Activated CD4-positive, alpha-beta T cell treated with anti-CD3 and anti-CD28 coated beads, Interleukin-2, amount 10 ng/mL, durations not matched to agents 7 days and 5 days (primary cell): ENCODE results near the gene CRTC3. TPM values are rescaled to one million over a fixed set of nuclear protein-coding genes. Genes with fewer than 3 reads are reported as not detected.
"Not testable (repeated sequence)": the region's sequence is repeated elsewhere in the genome, so short reads cannot be mapped to it uniquely, and the experiment has no call there.

ENCODE experiments used
- CTCF ChIA-PET: fragments of 350-600 bp; sonication (Branson Sonifier 250); formaldehyde crosslinking; loops from one replicate; lab custom pipeline; 2021; ENCODE audit warnings: antibody characterized with exemption; lab: Charles Lee
- POLR2A ChIA-PET: fragments of 350-600 bp; sonication (Branson Sonifier 250); formaldehyde crosslinking; loops from one replicate; lab custom pipeline; 2021; ENCODE audit warnings: antibody characterized with exemption; lab: Charles Lee
- DNase-seq: peaks from one replicate; pipeline ENCODE4 v3.0.0-alpha.2; 2020
- H3K27ac Mint-ChIP-seq: one replicate; pipeline ENCODE4 v1.8.0; 2021; ENCODE audit warnings: mild to moderate bottlenecking, moderate library complexity, mixed read lengths
- H3K27me3 Mint-ChIP-seq: one replicate; pipeline ENCODE4 v1.8.0; 2021; ENCODE audit warnings: mixed read lengths
- H3K36me3 Mint-ChIP-seq: one replicate; pipeline ENCODE4 v1.8.0; 2021; ENCODE audit warnings: low read depth, mixed read lengths
- H3K4me1 Mint-ChIP-seq: one replicate; pipeline ENCODE4 v1.8.0; 2021; ENCODE audit warnings: mixed read lengths
- H3K4me3 Mint-ChIP-seq: one replicate; pipeline ENCODE4 v1.8.0; 2021; ENCODE audit warnings: mild to moderate bottlenecking, moderate library complexity, mixed read lengths
- H3K9me3 Mint-ChIP-seq: one replicate; pipeline ENCODE4 v1.8.0; 2021; ENCODE audit warnings: mixed read lengths
- total RNA-seq, 2 experiments: library from RNA; stranded (reverse); gene quantifications; one replicate each; pipeline ENCODE4 v1.2.3, GENCODE V29; 2021

The CRTC3 gene
- total RNA-seq, 2 experiments from 2014 or later, result 85.1 to 90.7 TPM

DNA sequence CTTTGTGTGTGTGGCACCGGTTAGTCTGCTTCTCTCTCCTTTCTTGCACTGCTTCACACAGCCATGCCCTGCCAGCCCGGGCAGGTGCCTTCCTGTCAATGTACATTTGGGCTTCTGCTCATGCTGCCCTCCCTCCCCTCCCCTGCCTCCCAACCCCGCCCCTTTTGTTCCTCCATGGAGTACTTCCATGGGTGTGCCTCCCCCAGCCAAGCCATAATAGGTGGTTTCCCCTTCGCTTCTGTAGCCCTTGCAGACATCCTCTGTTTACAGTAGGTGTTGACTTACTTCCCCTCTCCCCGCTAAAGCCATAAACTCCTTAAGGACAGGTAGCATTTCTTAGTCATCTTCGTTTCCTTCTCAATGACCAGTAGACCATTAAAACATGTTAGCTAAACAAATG lies 31.8 kb upstream of the CRTC3 start:
- Mint-ChIP-seq H3K27ac (no peak overlapping the region), H3K27me3 (no peaks in the 10 kb centered on the region)
- CTCF ChIA-PET, result interaction anchor here (0.8 to 2.1 kb wide), 4 partner anchors 12 to 437 kb away, joined by 3 to 6 read pairs (median 3); partner anchors contain the start of gene UNC45A

GRCh38 chr15:90500171-90500570 lies 29.6 kb upstream of the CRTC3 start:
- no peak for DNase-seq
- Mint-ChIP-seq H3K27ac (peak overlapping the region; percentile 7), H3K9me3 (no peaks in the 10 kb centered on the region), H3K36me3 (peaks cover 55% of the 10 kb centered on the region), H3K4me1 (peaks cover 5% of the 10 kb centered on the region), H3K4me3 (no peak overlapping the region), H3K27me3 (no peaks in the 10 kb centered on the region)
- POLR2A ChIA-PET, result no interaction called here
- CTCF ChIA-PET, result interaction anchor here (0.9 to 2.3 kb wide), 6 partner anchors 9 to 199 kb away, joined by 3 to 8 read pairs (median 4); no protein-coding TSS in a partner anchor

More for the DNA sequence above, 31.8 kb upstream of the CRTC3 start:
- POLR2A ChIA-PET, result no interaction called here
- Mint-ChIP-seq H3K4me1 (peaks cover 18% of the 10 kb centered on the region), H3K9me3 (no peaks in the 10 kb centered on the region), H3K36me3 (peaks cover 69% of the 10 kb centered on the region), H3K4me3 (no peak overlapping the region)
- DNase-seq, result no peak

GRCh38 chr15:90501898-90502297 lies 27.8 kb upstream of the CRTC3 start:
- DNase-seq, result no peak
- ChIA-PET POLR2A (no interaction called here), CTCF (interaction anchor here (0.6 to 2.3 kb wide), 3 partner anchors 11 to 182 kb away, joined by 3 to 8 read pairs (median 3); no protein-coding TSS in a partner anchor)
- no peak overlapping the region for H3K27ac Mint-ChIP-seq
- H3K9me3 Mint-ChIP-seq, result no peaks in the 10 kb centered on the region
- no peak overlapping the region for H3K4me3 Mint-ChIP-seq
- H3K4me1 Mint-ChIP-seq, result peaks cover 5% of the 10 kb centered on the region
- peaks cover 43% of the 10 kb centered on the region for H3K36me3 Mint-ChIP-seq
- H3K27me3 Mint-ChIP-seq, result no peaks in the 10 kb centered on the region

DNA sequence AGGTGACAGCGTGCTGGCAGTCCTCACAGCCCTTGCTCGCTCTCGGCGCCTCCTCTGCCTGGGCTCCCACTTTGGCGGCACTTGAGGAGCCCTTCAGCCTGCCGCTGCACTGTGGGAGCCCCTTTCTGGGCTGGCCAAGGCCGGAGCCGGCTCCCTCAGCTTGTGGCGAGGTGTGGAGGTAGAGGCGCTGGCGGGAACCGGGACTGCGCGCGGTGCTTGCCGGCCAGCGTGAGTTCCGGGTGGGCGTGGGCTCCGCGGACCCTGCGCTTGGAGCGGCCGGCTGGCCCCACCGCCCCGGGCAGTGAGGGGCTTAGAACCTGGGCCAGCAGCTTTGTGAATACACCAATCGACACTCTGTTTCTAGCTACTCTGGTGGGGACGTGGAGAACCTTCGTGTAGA lies 18.9 kb upstream of the CRTC3 start:
- H3K36me3 Mint-ChIP-seq, result peaks cover 10% of the 10 kb centered on the region
- H3K4me1 Mint-ChIP-seq, H3K4me3 Mint-ChIP-seq, DNase-seq, H3K27me3 Mint-ChIP-seq, POLR2A ChIA-PET: not testable (repeated sequence)
- peak overlapping the region; percentile 60 for H3K27ac Mint-ChIP-seq
- H3K9me3 Mint-ChIP-seq, result peaks cover 15% of the 10 kb centered on the region
- CTCF ChIA-PET, result interaction anchor here (1.4 to 2.0 kb wide), 3 partner anchors 8 to 20 kb away, joined by 3 to 7 read pairs (median 5); partner anchors contain the start of gene CRTC3

GRCh38 chr15:90511211-90511618 lies 18.5 kb upstream of the CRTC3 start:
- H3K4me1 Mint-ChIP-seq, POLR2A ChIA-PET, H3K27me3 Mint-ChIP-seq: not testable (repeated sequence)
- Mint-ChIP-seq H3K36me3 (peaks cover 10% of the 10 kb centered on the region), H3K27ac (peak overlapping the region; percentile 60), H3K4me3 (peak overlapping the region; percentile 3), H3K9me3 (peaks cover 15% of the 10 kb centered on the region)
- CTCF ChIA-PET, result interaction anchor here (1.2 to 1.9 kb wide), 2 partner anchors 11 to 19 kb away, joined by 3 to 5 read pairs; partner anchors contain the start of gene CRTC3
- DNase-seq, result peak; percentile 12

- Mint-ChIP-seq H3K27me3 (no peaks in the 10 kb centered on the region), H3K36me3 (peaks cover 10% of the 10 kb centered on the region), H3K4me1 (peaks cover 8% of the 10 kb centered on the region), H3K4me3 (no peak overlapping the region), H3K27ac (no peak overlapping the region), H3K9me3 (peaks cover 15% of the 10 kb centered on the region)
- ChIA-PET CTCF (interaction anchor here (0.7 to 1.9 kb wide), 5 partner anchors 12 to 193 kb away, joined by 3 to 7 read pairs (median 4); partner anchors contain the start of gene CRTC3), POLR2A (no interaction called here)
- DNase-seq, result no peak
Measured at GRCh38 chr15:90512276-90512675, 17.4 kb upstream of the CRTC3 start.

DNA sequence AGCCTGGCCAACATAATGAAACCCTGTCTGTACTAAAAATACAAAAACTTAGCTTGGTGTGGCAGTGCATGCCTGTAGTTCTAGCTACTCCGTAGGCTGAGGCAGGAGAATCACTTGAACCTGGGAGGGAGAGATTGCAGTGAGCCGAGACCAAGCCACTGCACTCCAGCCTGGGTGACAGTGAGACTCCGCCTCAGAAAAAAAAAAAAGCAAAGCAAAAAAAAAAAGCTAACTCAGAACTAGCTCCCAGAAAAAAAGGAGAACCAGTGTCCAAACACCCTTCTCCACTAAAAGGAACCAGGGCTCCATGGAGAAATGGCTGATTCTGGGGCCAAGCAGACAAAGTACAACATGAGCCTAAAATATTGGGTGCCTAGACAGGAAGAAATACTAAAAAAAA lies 16.7 kb upstream of the CRTC3 start:
- H3K27me3 Mint-ChIP-seq, result no peaks in the 10 kb centered on the region
- H3K4me3 Mint-ChIP-seq, result no peak overlapping the region
- no peak overlapping the region for H3K27ac Mint-ChIP-seq
- H3K36me3 Mint-ChIP-seq, result peaks cover 10% of the 10 kb centered on the region
- ChIA-PET CTCF (interaction anchor here (1.1 to 1.2 kb wide), 2 partner anchors 12 to 31 kb away, joined by 3 read pairs; no protein-coding TSS in a partner anchor), POLR2A (no interaction called here)
- H3K4me1 Mint-ChIP-seq, result peaks cover 8% of the 10 kb centered on the region
- DNase-seq, result no peak
- H3K9me3 Mint-ChIP-seq, result peaks cover 15% of the 10 kb centered on the region

DNA sequence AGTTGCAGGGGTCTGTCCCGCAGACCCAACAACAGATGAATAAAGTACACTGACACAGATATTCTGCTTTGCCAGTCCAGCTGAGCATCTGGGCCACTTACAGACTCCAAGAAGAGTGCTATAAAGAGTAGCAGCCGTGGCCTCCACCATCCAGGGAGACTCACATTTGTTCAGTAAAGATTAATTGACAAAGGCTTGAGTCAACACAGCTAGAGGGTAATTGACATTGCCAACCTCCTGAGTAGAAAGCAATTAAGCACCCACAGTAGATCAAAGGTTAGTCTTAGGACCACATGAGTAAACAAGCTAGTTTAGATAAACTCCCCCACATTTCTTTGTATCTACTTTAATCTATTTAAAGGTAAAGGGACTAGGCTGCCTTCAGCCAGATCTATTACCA lies 16.3 kb upstream of the CRTC3 start:
- ChIA-PET POLR2A (no interaction called here), CTCF (interaction anchor here (1.1 to 1.2 kb wide), 2 partner anchors 12 to 30 kb away, joined by 3 read pairs; no protein-coding TSS in a partner anchor)
- no peak overlapping the region for H3K4me3 Mint-ChIP-seq
- peaks cover 10% of the 10 kb centered on the region for H3K36me3 Mint-ChIP-seq
- no peaks in the 10 kb centered on the region for H3K27me3 Mint-ChIP-seq
- no peak overlapping the region for H3K27ac Mint-ChIP-seq
- H3K4me1 Mint-ChIP-seq, result peaks cover 8% of the 10 kb centered on the region
- H3K9me3 Mint-ChIP-seq, result peaks cover 15% of the 10 kb centered on the region
- DNase-seq, result no peak

- CTCF ChIA-PET, H3K27ac Mint-ChIP-seq, POLR2A ChIA-PET, H3K4me1 Mint-ChIP-seq, H3K27me3 Mint-ChIP-seq, DNase-seq, H3K36me3 Mint-ChIP-seq, H3K4me3 Mint-ChIP-seq: not testable (repeated sequence)
- peaks cover 15% of the 10 kb centered on the region for H3K9me3 Mint-ChIP-seq
Measured at GRCh38 chr15:90513893-90514292, 15.8 kb upstream of the CRTC3 start.

DNA sequence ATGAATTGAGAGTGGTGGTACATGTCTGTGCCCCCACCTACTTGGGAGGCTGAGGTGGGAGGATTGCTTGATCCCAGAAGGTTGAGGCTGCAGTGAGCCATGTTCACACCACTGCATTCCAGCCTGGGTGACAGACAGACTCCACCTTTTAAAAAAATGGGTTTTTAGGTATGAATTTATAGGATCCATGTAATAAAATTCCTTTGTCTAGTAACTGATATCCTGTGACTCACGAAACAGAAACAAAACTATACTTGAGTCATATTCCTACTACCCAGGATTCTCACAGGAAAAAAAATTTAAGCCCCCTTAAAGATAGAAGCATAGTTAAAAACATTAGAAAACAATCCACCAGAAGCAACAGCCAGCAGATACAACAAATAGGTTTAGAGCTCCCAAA lies 10.0 kb upstream of the CRTC3 start:
- Mint-ChIP-seq H3K4me3 (no peak overlapping the region), H3K27ac (no peak overlapping the region), H3K9me3 (no peaks in the 10 kb centered on the region), H3K36me3 (no peaks in the 10 kb centered on the region), H3K27me3 (no peaks in the 10 kb centered on the region), H3K4me1 (peaks cover 14% of the 10 kb centered on the region)
- DNase-seq, result no peak
- CTCF ChIA-PET, result interaction anchor here (0.6 to 1.3 kb wide), 6 partner anchors 10 to 1788 kb away, joined by 3 to 7 read pairs (median 4); no protein-coding TSS in a partner anchor
- POLR2A ChIA-PET, result interaction anchor here (0.6 kb wide), 1 partner anchor 29 kb away, joined by 6 read pairs; no protein-coding TSS in a partner anchor

DNA sequence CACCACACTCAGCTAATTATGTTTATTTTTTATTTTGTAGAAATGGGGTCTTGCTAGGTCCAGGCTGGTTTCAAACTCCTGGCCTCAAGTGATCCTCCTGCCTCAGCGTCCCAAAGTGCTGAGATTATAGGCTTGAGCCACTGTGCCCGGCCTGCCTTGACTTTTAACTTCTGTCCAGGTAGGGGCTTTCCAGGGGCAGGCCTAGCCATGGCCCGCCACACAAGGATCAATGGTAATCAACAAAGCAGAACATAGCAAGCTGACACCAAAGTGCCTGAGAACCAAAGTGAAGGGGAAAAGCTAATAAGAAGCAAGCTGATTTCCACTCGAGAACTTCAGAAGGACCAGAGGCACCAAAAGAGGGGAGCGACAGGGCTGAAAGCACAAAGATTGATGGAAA lies 9.4 kb upstream of the CRTC3 start:
- H3K9me3 Mint-ChIP-seq, result no peaks in the 10 kb centered on the region
- POLR2A ChIA-PET, result interaction anchor here (0.6 kb wide), 1 partner anchor 30 kb away, joined by 6 read pairs; no protein-coding TSS in a partner anchor
- CTCF ChIA-PET, result interaction anchor here (0.6 to 1.3 kb wide), 6 partner anchors 14 to 1787 kb away, joined by 3 to 4 read pairs (median 4); no protein-coding TSS in a partner anchor

DNA sequence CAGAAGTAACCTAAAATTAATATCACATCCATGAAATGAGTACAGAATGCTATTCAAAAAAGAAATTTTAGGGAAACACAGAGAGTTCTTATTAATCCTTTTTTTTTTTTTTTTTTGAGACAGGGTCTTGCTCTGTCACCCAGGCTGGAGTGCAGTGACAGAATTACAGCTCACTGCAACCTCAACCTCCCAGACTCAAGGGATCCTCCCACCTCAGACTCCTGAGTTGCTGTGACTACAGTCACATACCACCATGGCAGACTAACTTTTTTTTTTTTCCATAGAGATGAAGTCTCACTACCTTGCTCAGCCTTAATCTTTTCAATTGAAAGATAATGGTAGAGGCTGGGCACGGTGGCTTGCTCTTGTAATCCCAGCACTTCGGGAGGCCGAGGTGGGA lies 6.3 kb upstream of the CRTC3 start:
- Mint-ChIP-seq H3K36me3 (no peaks in the 10 kb centered on the region), H3K27ac (no peak overlapping the region), H3K9me3 (no peaks in the 10 kb centered on the region), H3K4me1 (peaks cover 18% of the 10 kb centered on the region), H3K4me3 (no peak overlapping the region), H3K27me3 (no peaks in the 10 kb centered on the region)
- POLR2A ChIA-PET, result no interaction called here
- no peak for DNase-seq
- CTCF ChIA-PET, result interaction anchor here (0.6 kb wide), 2 partner anchors 120 to 138 kb away, joined by 3 to 7 read pairs; no protein-coding TSS in a partner anchor

More for the DNA sequence above, 9.4 kb upstream of the CRTC3 start:
- H3K27ac Mint-ChIP-seq, result no peak overlapping the region
- H3K4me1 Mint-ChIP-seq, result peaks cover 16% of the 10 kb centered on the region
- no peaks in the 10 kb centered on the region for H3K36me3 Mint-ChIP-seq
- no peak for DNase-seq
- no peaks in the 10 kb centered on the region for H3K27me3 Mint-ChIP-seq
- H3K4me3 Mint-ChIP-seq, result no peak overlapping the region
